Stimulated activated CD4-positive, alpha-beta T cell treated with anti-CD3 and anti-CD28 coated beads, TNF-alpha, amount 100 ng/mL, for 48 hours (primary cell): Measurements from ENCODE around the gene PMVK.
"Not testable (repeated sequence)": the region's sequence is repeated elsewhere in the genome, so short reads cannot be mapped to it uniquely, and the experiment has no call there.

Experiments used
- DNase-seq, 3 donors: peaks; one replicate each; pipeline ENCODE4 v3.0.0-alpha.2; 2020; ENCODE audit warnings: low read depth in 3 of 3

The PMVK gene

DNA sequence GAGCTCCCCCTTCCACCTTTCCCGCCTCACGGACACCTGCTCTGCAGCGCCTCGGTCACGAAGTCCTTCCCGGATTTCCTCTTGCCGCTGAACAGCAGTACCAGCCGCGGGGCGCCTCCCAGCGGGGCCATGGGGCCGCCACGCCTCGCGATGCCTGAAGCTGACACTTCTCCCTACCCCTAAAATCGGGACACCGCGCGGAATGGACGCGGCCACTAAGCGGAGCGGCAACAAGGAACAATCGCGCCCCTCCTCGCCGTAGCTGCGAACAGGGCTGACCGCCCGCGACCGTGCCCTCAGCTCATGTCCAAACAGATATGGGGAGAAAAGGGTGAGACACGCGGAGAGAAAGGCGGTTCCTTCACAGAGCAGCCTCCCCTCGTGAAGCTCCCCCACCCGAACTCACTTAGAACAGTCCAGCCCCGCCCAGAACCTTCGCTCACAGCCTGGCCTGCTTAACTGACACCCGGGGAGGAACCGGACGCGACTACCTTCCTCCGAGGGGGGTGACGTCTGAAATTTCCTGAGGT, at the start of gene PMVK:
TSS of gene PMVK (minus strand) at position 165 of the 530 bp plus-strand sequence. CDS start at position 131, 34 bp downstream.
- DNase-seq, result peak; percentile 81 to 91 (median 90)

DNA sequence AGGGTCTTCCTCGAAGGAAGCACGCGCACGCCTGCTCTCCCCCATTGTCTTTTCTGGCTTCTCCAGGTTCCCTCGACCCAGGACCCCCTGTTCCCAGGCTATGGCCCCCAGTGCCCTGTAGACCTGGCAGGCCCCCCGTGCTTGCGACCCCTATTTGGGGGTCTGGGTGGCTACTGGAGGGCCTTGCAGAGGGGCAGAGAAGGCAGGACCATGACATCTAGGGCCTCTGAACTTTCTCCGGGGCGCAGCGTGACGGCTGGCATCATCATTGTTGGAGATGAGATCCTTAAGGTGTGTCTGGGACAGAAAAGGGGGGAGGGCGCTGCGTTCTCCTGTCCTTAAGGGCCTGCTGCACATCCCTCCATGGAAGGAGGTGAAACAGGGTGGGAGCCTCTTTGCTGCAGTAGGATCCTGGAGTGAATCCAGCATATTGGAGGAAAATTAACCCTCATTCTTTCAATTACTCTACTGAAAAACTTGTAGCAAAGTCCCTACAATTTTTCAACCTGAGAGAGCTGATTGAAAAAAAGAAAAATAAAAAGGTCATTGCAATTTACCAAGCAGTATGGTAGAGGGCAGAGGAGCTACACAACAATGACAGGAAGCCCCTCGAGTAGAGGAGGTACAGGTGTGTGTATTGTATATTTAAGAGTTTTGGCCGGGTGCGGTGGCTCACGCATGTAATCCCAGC, 47.4 kb upstream of the PMVK start:
- DNase-seq, result no peak

DNA sequence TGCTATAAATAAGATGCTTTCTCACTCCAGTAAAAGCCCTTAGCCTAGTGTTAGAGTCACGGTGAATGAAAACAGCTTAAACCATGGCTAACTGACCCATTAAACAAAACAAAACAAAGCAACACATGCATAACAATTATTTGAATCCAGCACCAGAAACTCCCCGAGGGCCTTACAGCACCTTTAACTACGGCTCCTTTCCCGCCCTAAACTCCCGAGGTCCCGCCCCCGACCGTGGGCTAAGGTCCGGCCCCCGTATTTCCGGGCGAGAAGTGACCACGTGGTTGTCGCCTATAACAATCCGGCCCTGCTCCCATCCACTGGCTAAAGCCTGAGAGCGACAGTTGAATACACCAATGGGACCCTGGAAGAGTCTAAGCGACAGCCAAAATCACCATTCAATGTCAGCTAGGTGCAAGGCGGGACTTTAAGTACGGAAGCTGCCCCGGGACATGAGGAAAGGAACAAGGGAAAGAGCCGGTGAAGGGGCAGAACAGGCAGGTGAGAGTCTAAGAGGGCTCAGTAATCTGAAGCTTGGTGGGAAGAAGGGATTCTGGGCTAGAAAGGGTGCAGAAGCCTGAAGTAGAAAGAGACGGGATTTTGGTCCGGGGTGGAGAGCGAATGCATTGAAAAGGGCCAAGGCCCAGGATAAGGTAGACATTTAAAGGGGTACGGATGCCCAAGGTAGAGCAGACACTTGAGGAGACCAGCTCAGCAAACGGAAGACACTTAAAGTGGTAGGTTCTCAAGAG, 46.6 kb upstream of the PMVK start, which contains the start of gene FLAD1:
TSS of gene FLAD1 (plus strand) at position 448 of the 752 bp plus-strand sequence. CDS start 351 bp downstream, outside the sequence.
- DNase-seq, result peak; percentile 93 to 95 (median 94)

DNA sequence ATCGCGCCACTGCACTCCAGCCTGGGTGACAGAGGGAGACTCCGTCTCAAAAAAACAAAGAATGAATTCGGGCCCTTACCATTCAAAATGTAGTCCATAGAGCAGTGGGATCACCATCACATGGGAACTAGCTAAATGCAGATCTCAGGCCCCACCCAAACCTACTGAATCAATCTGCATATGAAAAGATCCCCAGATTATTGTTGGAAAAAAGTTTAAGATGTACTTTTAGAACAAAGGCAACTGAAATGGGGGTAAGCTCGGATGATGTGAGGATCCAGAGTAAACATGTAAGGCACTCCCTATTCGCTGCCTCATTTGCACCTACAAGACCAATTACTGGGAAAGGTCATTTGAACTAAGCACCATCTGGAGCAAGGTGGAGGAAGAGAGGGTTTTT, 45.8 kb upstream of the PMVK start:
- DNase-seq, result no peak

DNA sequence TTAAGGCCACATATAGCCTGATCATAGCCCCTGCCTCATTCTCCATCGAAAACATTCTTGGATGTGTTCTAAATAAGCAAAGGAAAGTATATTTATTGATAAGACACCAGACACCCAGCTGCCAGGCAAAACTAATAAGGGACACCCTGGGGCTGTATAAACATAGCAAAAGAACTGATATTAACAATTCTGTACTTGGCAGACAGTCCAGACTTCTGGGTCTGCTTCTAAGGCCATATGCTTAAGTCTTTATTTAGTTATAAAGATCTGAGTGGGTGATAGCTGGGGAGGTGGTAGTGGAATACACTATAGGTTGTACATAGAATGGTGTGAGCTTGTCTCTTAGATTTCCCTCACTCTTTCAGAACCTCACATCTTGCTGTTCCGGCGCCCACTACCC, 41.8 kb upstream of the PMVK start:
- DNase-seq, result no peak

DNA sequence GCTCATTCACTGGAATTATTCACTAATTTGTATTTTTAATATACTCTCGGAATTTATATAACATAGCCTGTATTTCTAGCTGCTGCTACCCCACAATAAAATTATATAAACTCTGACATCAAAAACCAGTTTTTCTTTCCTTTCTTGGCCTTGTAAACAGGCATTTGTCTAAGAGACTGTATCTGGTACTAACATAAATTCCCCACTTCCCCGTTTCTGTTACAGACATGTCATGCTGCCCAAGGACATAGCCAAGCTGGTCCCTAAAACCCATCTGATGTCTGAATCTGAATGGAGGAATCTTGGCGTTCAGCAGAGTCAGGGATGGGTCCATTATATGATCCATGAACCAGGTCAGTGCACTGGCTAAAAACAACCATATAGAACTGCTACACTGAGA, 41.2 kb upstream of the PMVK start:
- not testable (repeated sequence) for DNase-seq

DNA sequence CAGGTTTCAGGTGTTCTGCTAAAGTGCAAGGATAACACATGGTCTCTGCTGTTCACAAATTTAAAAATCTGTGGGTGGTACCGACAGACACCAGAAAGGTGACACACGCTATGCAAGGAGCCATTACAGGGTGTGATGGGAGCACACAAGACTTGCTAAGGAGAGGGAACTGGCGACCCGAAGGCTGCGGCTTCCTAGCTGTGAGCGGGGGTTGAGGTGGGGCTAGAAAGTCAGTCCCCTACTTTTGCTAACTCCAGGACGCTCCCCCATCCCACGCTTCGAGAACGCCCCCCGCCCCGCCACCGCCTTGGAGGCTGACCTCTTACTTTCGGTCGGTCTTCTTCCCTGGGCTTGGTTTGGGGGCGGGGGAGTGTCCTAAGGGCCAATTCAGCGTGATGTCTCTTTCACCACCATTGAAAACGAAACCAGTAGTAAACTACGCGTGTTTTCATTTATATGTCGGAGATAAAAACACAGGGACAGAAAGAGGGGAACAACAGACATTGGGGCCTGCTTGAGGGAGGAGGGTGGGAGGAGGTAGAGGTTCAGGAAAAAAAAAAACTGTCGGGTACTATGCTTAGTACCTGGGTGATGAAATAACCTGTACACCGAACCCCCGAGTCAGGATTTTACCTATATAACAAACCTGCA, 39.0 kb upstream of the PMVK start:
- DNase-seq, result peak in 2 of 3 donors; percentile 36 to 59

DNA sequence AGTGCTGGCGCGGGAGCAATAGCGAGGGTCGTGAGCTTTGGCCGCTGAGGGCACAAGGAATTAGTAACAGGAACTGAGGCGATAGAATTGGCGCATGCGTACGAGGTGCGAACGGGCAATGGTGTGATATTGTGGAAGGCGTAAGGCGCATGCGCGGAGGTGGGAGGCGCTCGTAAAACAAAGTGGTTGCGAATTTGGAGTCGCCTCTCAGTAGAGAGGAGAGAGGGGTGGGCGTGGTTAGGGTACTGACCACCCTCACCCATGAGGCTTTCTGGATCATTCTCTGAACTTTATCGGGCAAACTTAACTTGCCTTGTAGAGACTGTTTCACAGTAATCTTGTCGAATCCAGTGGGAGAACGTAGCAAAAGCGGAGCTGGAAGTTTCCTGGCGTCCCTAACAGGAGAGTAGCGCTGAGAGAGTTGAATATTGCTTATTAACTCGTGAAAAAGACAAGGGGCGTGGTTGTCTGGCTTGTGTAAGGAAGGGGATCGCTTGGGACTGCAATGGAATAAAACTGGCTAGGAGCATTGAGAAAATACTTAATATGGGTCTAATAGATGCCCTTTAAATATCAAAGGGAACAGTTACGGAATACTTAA, 38.4 kb upstream of the PMVK start:
- peak; percentile 87 to 93 (median 90) for DNase-seq

DNA sequence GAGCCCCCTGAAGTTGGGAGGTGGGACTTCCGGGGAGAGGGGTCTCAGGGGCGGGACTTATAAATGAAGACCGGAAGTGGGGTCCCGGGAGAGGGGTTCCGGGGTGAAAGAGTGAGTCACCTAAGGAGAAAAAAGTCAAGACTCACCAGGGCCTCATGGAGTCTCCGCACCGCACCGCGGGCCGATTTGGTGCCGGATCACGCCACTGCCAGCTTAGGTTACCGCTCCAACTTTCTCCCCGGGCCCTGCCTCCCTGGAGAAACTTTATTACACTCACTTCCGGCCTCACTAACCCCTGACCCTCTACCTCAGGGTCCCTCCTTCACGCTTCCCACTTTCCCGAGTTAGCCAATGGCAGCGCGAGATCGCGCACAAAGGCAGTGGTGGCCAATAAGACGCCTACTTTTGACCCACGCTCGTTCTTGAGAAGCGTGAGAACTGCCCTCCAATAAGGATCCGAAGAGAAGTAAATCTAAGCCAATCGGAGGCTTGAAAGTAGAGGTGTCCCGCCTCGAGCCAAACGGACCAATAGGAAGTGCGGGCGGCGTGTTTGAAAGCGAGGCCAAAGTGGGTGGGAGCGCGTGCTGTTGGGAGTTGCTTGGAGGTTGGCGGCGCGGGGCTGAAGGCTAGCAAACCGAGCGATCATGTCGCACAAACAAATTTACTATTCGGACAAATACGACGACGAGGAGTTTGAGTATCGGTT, 37.7 kb upstream of the PMVK start, which contains the start of gene CKS1B:
TSS of gene CKS1B (plus strand) at position 580 of the 706 bp plus-strand sequence. CDS start at position 645, 65 bp downstream.
- peak; percentile 87 to 94 (median 89) for DNase-seq

DNA sequence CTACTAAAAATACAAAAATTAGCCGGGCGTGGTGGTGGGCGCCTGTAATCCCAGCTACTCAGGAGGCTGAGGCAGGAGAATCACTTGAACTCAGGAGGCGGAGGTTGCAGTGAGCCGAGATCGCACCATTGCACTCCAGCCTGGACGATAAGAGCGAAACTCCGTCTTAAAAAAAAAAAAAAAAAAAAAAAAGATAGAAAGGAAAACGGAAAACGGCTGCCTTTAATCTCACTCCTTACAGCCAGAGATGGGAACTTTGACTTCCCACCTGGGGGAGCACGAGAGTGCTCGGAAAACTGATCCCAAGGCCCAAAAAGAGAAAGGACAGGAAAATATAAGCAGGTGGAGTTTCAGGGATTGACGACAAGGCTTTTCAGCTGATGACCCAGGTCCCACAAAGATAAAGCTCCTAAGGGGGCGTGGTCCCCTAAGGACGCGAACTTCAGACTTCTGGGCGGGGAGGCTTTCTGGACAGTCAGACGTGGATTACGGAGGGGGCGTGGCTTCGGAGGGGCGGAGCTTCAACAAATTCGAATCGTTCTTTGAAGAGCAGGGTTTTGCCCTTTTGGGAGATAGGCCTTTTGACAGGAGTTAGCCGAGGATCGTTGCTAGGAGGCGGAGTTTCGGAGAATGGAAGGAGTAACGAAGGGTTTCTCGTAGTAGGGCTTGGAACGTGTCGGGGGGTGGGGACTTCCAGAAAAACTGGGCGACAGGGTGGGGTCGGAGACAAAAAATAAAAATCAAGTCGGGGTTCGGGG, 37.0 kb upstream of the PMVK start:
- DNase-seq, result peak; percentile 94 to 97 (median 95)

DNA sequence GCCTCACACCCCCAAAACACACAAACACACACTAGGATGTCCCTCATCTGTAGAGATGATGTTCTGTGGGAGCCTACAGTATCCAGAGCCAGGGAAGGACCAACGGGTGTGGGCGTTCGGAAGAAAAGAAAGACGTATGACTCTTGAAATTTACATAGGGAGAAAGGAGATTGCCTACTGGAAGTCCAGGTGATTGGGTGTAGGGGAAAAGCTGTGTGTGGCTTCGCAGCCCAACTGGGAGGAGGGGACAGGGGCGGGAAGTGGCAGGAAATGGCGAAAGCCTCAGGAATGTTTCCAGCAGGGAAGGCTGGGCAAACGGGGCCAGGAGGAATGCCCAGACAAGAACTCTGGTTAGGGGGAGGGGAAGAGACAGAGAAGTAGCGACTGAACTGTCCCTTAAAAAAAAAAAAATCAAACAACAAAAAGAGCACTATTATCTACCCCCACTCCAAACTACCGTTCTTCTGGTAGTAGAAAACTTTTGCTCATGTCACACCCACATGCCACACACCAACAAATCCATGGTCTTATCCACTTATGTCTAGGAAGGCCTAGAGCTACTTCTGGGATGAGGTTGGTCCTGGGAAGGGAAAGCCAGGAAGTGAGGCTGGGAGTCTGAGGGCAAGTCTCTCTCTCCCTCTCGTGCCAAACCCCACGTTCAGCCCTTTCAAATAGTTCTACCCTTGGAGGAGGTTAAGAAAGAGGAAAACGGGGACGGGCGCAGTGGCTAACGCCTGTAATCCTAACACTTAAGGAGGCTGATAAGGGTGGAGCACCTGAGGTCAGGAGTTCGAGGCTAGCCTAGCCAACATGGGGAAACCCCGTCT, 36.2 kb upstream of the PMVK start:
- DNase-seq, result no peak

DNA sequence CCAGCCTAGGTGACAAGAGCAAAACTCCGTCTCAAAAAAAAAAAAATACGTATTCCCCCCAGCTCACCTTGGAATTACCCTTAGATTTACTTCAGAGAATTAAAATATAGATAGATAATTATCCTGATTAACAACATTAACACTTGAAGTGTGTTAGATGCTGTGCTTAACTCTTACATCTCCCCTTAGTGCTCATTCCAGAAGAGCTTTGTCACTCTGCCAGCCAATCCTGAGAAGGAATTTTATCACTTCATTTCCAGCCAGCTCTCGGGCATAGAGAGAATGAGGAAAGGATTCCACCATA, 35.6 kb upstream of the PMVK start:
- no peak for DNase-seq

DNA sequence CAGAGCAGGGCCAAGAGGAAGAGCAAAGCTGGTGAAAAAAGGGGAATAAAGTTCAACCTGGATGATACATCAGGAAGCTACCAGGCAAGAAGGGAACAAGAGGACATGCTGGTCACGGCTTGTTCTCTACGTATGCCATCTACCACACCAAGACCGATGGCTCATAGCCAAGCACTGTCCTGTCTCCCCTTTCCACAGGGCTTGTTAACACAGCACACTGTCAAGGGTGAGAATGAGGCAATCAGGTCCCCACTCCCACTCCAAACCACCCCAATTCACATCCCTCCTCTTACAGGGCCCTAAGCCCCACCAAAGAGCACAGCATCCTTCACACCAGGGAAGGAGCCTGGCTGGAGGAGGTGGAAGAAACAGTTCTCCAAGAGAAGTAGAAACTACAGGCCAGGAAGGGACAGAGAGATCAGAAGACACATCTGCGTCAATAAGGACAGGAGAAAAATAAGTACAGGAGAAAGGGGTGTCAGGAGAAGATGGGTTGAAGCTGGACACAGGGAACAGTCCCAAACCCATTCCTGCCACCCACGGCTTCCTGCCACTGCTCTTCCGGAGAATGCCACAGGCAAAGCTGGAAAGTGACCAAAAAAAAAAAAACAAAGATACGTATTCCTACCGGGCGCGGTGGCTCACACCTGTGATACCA, 35.0 kb upstream of the PMVK start:
- DNase-seq, result no peak

DNA sequence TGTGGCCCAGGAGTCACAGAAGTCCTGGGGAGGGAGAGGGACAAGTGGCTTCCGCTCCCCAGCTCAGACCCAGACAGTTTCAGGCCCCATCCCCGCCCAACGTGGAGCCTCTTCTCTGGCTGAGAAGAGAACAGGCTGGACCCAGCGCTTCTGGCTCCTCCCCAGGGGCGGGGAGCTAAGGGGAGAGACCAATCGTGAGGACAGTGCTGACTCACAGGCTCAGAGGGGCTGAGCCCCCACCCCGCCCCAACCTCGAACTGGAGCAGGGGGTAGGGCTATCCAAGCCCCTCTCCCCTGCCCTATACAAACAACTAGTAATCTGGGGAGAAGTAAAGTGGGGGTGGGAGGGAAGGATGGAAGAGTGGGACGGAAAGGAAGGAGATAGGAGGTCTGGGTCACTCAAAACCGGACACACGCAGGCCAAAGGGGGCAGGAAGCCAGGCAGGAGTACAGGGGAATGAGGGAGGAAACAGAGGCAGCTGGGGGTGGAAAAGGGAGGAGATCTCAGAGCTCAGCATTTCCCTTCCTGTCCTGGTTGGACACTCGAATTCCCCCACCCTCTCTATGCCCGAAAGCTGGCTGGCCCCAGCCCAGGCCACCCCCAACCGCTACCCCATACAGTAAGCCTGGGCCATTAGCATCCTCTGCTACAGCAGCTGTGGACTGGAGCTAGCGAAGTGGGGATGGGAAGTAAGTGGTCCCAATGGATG, 34.3 kb upstream of the PMVK start, which contains the start of gene SHC1:
TSS of gene SHC1 (minus strand) at position 117 of the 710 bp plus-strand sequence. CDS start 221 bp downstream, outside the sequence.
- peak in 1 of 3 donors; percentile 20 for DNase-seq

DNA sequence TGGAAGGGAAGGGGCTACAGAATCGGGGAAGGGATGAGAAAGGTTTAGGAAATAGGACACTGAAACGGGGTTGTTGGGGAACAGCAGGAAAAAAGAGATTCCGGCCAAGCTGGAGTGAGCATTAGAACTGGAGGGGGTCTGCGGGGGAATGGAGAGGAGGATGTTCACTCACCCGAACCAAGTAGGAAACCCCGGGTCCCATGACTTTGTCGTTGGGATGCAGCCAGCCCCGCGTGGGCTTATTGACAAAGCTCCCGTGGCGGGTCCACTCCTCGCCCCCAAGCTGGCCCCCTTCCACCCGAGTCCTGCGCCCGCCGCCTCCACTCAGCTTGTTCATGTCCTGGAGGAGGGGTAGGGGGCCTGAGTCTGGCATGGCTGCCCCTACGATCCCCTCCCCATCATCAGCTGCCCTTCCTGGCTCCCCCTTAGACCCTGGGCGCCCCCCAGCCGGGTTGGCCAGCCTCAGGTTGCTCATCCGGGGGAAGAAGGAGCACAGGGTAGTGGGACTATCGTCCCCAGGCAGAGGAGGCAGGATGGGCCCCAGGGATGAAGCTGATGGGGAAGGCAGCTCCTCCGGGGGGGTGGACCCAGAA, 33.4 kb upstream of the PMVK start:
- no peak for DNase-seq

DNA sequence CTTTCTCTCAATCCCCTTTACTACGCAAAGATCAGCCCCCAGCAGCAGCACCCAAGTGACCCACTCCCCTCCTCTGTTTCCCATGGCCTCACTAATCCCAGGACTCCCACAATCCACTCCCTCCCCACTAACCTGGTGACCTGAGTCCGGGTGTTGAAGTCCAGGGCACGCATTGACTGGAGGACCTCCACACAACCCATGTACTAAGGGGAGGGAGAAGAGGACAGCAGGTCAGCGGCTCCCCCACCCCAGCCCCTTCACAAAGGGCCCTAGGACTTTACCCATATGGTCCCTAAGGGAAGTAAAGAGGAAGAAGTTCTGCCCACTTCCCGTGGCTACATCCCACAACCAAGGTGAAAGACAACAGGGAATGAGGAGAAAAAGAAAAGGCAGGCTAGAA, 32.7 kb upstream of the PMVK start:
- DNase-seq, result no peak

DNA sequence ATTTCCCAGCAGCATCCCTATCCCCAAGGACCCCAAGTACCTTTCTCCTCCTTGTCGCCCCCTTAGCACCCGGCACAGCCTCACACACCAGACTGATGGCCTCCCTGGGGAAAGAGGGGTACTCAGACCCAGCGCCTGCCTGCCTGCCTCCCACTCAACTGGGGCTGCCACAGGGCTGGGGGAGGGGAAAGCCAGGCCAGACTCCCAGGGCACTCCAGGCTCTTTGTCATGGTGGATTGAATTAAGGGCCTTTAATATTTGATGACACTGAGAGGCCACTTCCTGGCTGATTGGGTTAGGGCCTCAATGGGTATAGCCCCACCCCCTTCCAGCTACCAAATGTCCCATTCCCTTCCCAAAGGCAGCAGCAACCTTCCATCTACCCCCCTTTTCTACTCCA, 32.2 kb upstream of the PMVK start:
- no peak for DNase-seq
